MM.1S (cell line): Measurements from ENCODE around the gene TFIP11.
A peak's percentile ranks its signal among the peaks of the same experiment; 100 is the strongest.

Experiments used
- DNase-seq: peaks from one replicate; pipeline ENCODE4 v3.0.0-alpha.2; 2015
- H2AFZ ChIP-seq: fragments of 300-600 bp; sonication (generic); 2 replicates; pipeline ENCODE4 v1.6.0; 2016; ENCODE audit warnings: antibody characterized with exemption, low read length
- H3F3A ChIP-seq: fragments of 300-600 bp; sonication (generic); 2 replicates; pipeline ENCODE4 v1.6.1; 2016; ENCODE audit warnings: mild to moderate bottlenecking, antibody characterized with exemption, low read length, moderate library complexity, mixed read lengths; ENCODE audit not compliant: insufficient read depth
- H3K27ac ChIP-seq: fragments of 300-600 bp; sonication (generic); 2 replicates; pipeline ENCODE4 v1.5.1; 2016; ENCODE audit warnings: mild to moderate bottlenecking, low read length
- H3K27me3 ChIP-seq: fragments of 300-600 bp; sonication (generic); replicated peaks from 2 replicates; pipeline ENCODE4 v1.6.0; 2016; ENCODE audit warnings: low read length; ENCODE audit not compliant: insufficient read depth
- H3K36me3 ChIP-seq: fragments of 300-600 bp; sonication (generic); replicated peaks from 2 replicates; pipeline ENCODE4 v1.6.1; 2016; ENCODE audit warnings: mild to moderate bottlenecking, low read length, mixed read lengths; ENCODE audit not compliant: insufficient read depth
- H3K4me1 ChIP-seq: fragments of 300-600 bp; sonication (generic); 2 replicates; pipeline ENCODE4 v1.6.1; 2016; ENCODE audit warnings: low read length, mixed read lengths
- H3K4me2 ChIP-seq: fragments of 300-600 bp; sonication (generic); 2 replicates; pipeline ENCODE4 v1.6.0; 2016; ENCODE audit warnings: low read depth, low read length
- H3K4me3 ChIP-seq: fragments of 300-600 bp; sonication (generic); 2 replicates; pipeline ENCODE4 v1.5.1; 2016; ENCODE audit warnings: low read length, mixed read lengths
- H3K79me2 ChIP-seq: fragments of 300-600 bp; sonication (generic); 2 replicates; pipeline ENCODE4 v1.6.1; 2016; ENCODE audit warnings: mixed run types, low read length, mixed read lengths
- H3K9ac ChIP-seq: fragments of 300-600 bp; sonication (generic); 2 replicates; pipeline ENCODE4 v1.6.1; 2016; ENCODE audit warnings: low read length, mixed read lengths
- H3K9me2 ChIP-seq: fragments of 300-600 bp; sonication (generic); replicated peaks from 2 replicates; pipeline ENCODE4 v1.6.1; 2016; ENCODE audit warnings: mild to moderate bottlenecking, low read length, mixed read lengths; ENCODE audit not compliant: insufficient read depth
- H3K9me3 ChIP-seq: fragments of 300-600 bp; sonication (generic); replicated peaks from 2 replicates; pipeline ENCODE4 v1.6.1; 2016; ENCODE audit warnings: mild to moderate bottlenecking, low read length, mixed read lengths; ENCODE audit not compliant: insufficient read depth
- H4K20me1 ChIP-seq: fragments of 300-600 bp; sonication (generic); 2 replicates; pipeline ENCODE4 v1.6.1; 2016; ENCODE audit warnings: mild to moderate bottlenecking, low read length, moderate library complexity, mixed read lengths; ENCODE audit not compliant: insufficient read depth
- CTCF ChIP-seq: fragments of 300-600 bp; sonication (generic); IDR thresholded peaks from 2 replicates; pipeline ENCODE4 v1.5.1; 2016; ENCODE audit warnings: antibody characterized with exemption, low read length, mixed read lengths
- EZH2 ChIP-seq: fragments of 300-600 bp; sonication (generic); optimal IDR thresholded peaks from 2 replicates; pipeline ENCODE3; 2017; ENCODE audit warnings: low read depth, mild to moderate bottlenecking, antibody characterized with exemption, low read length, mixed read lengths
- EZH2phosphoT487 ChIP-seq: fragments of 300-600 bp; sonication (generic); IDR thresholded peaks from 2 replicates; pipeline ENCODE4 v1.6.1; 2018; ENCODE audit warnings: antibody characterized with exemption, low read length

Gene TFIP11

GRCh38 chr22:26548984-26549383 lies 36.7 kb upstream of the TFIP11 start:
- Histone ChIP-seq H3K4me2 (no peak overlapping the region), H3K79me2 (peaks cover 96% of the 10 kb centered on the region), H2AFZ (no peak overlapping the region), H3K36me3 (no peaks in the 10 kb centered on the region), H3K9ac (no peak overlapping the region), H3F3A (peaks cover 22% of the 10 kb centered on the region), H3K4me3 (no peak overlapping the region), H3K4me1 (peaks cover 38% of the 10 kb centered on the region), H3K27ac (no peak overlapping the region), H3K9me3 (no peaks in the 10 kb centered on the region), H4K20me1 (no peaks in the 10 kb centered on the region), H3K9me2 (no peaks in the 10 kb centered on the region), H3K27me3 (no peaks in the 10 kb centered on the region)
- TF ChIP-seq EZH2phosphoT487 (no peak), EZH2 (no peak), CTCF (no peak)
- DNase-seq, result no peak

GRCh38 chr22:26548303-26548702 lies 36.0 kb upstream of the TFIP11 start:
- Histone ChIP-seq H4K20me1 (no peaks in the 10 kb centered on the region), H3K36me3 (no peaks in the 10 kb centered on the region), H3K27ac (no peak overlapping the region), H3F3A (peaks cover 15% of the 10 kb centered on the region), H3K9me2 (no peaks in the 10 kb centered on the region), H3K79me2 (peaks cover 96% of the 10 kb centered on the region), H3K4me1 (peaks cover 32% of the 10 kb centered on the region), H3K9ac (no peak overlapping the region), H3K27me3 (no peaks in the 10 kb centered on the region), H3K4me2 (no peak overlapping the region), H3K4me3 (no peak overlapping the region), H3K9me3 (no peaks in the 10 kb centered on the region), H2AFZ (no peak overlapping the region)
- TF ChIP-seq EZH2, result no peak
- no peak for TF ChIP-seq EZH2phosphoT487
- no peak for TF ChIP-seq CTCF
- no peak for DNase-seq

GRCh38 chr22:26547837-26548236 lies 35.6 kb upstream of the TFIP11 start:
- H3F3A ChIP-seq, result peaks cover 11% of the 10 kb centered on the region
- H3K4me2 ChIP-seq, result peak overlapping the region; percentile 14; the same call in 1 of the 2 replicates
- H3K9me2 ChIP-seq, result no peaks in the 10 kb centered on the region
- H3K27me3 ChIP-seq, result no peaks in the 10 kb centered on the region
- no peak overlapping the region for H2AFZ ChIP-seq
- no peaks in the 10 kb centered on the region for H3K36me3 ChIP-seq
- DNase-seq, result no peak
- TF ChIP-seq EZH2phosphoT487, result no peak
- TF ChIP-seq EZH2, result no peak
- TF ChIP-seq CTCF, result no peak
- H3K4me3 ChIP-seq, result no peak overlapping the region
- H3K9me3 ChIP-seq, result no peaks in the 10 kb centered on the region
- H3K79me2 ChIP-seq, result peaks cover 97% of the 10 kb centered on the region
- H4K20me1 ChIP-seq, result no peaks in the 10 kb centered on the region
- no peak overlapping the region for H3K9ac ChIP-seq
- H3K27ac ChIP-seq, result peak overlapping the region; percentile 48; the same call in 1 of the 2 replicates
- peaks cover 31% of the 10 kb centered on the region for H3K4me1 ChIP-seq
